Posterior vena cava (tissue), 2 donors: Measurements from ENCODE around the gene METTL15. TPM values are rescaled to one million over a fixed set of nuclear protein-coding genes. Genes with fewer than 3 reads are reported as not detected.
"Not testable (repeated sequence)": the region's sequence is repeated elsewhere in the genome, so short reads cannot be mapped to it uniquely, and the experiment has no call there.

Experiments used
- DNase-seq: peaks from one replicate; pipeline ENCODE4 v3.0.0-alpha.2; 2020; ENCODE audit warnings: low spot score
- intact Hi-C, 2 donors: fragments of 100-400 bp; cut with DNase I; formaldehyde crosslinking; loops; one replicate each; pipeline versions ENCODE4 v1.14.1 to v1.14.2; 2022 to 2023
- long read RNA-seq, 2 donors: library from polyadenylated mRNA; unstranded; transcript quantifications; one replicate each; pipeline ENCODE4 v2.0.0, GENCODE V29; 2020 to 2021
- total RNA-seq, 2 donors: library from RNA; stranded (reverse); fragmentation: NEBNext Ultra II Directional; extraction: Animal tissue kit (Norgen Biotek cat#: 25700); gene quantifications; one replicate each; pipeline ENCODE4 v1.2.1, GENCODE V29; 2021
- donor health status: DM: yes; HTN: yes; CAD: no.
- donor health status: DM: yes; HTN: yes; CAD: no.

The METTL15 gene
- 10 to 100 TPM; 17.1 to 17.6 TPM for total RNA-seq
- long read RNA-seq, donor 1, full-length matches to known transcripts, result 2 of 4 reads
- long read RNA-seq, donor 1, partial matches to known transcripts, result 1 of 4 reads
- long read RNA-seq, donor 1, other reads (novel, unspliced or antisense), result 1 of 4 reads
- long read RNA-seq, donor 2, partial matches to known transcripts, result 1 of 4 reads
- long read RNA-seq, donor 2, other reads (novel, unspliced or antisense), result 3 of 4 reads

- DNase-seq, result peak; percentile 100
- intact Hi-C loops, result loop anchor here (1.0 to 10.0 kb wide), 2 partner anchors 8 to 403 kb away; partner anchors contain the start of gene BDNF (in 1 of the 2)
These were observed at the start of gene METTL15, which contains the start of gene KIF18A for GRCh38 chr11:28107750-28108618. Gene METTL15 (plus strand): TSS chr11:28108388. CDS start chr11:28113335, 4,947 bp downstream. Gene KIF18A (minus strand): TSS chr11:28108156. CDS start chr11:28097947, 10,209 bp downstream.

GRCh38 chr11:28071305-28071704 is 36.9 kb upstream of the METTL15 start:
- DNase-seq, result no peak
- intact Hi-C loops, result no loop called here

GRCh38 chr11:28072321-28072720 is 35.9 kb upstream of the METTL15 start:
- intact Hi-C loops, result no loop called here
- no peak for DNase-seq

GRCh38 chr11:28077521-28077920 is 30.7 kb upstream of the METTL15 start:
- DNase-seq, result no peak
- intact Hi-C loops, result no loop called here

GRCh38 chr11:28083118-28083517 is 25.1 kb upstream of the METTL15 start:
- DNase-seq, result no peak
- intact Hi-C loops, result no loop called here

- DNase-seq, result no peak
- intact Hi-C loops, result no loop called here
These were observed 21.6 kb upstream of the METTL15 start for GRCh38 chr11:28086569-28086968.

- intact Hi-C loops, DNase-seq: not testable (repeated sequence)
These were observed 21.0 kb upstream of the METTL15 start for GRCh38 chr11:28087192-28087591.

GRCh38 chr11:28087693-28088092 is 20.5 kb upstream of the METTL15 start:
- DNase-seq, intact Hi-C loops: not testable (repeated sequence)

GRCh38 chr11:28089378-28089777 is 18.8 kb upstream of the METTL15 start:
- intact Hi-C loops, result no loop called here
- no peak for DNase-seq

- DNase-seq, result no peak
These were observed 18.0 kb upstream of the METTL15 start for GRCh38 chr11:28090052-28090749.

GRCh38 chr11:28092786-28093185 is 15.4 kb upstream of the METTL15 start:
- no peak for DNase-seq
- intact Hi-C loops, result no loop called here

More at GRCh38 chr11:28090052-28090749, 18.0 kb upstream of the METTL15 start:
- intact Hi-C loops, result no loop called here

GRCh38 chr11:28098257-28098656 is 9.9 kb upstream of the METTL15 start:
- intact Hi-C loops, result no loop called here
- no peak for DNase-seq

GRCh38 chr11:28099715-28100114 is 8.5 kb upstream of the METTL15 start:
- intact Hi-C loops, result loop anchor here in 1 of 2 donors (10.0 kb wide), 1 partner anchor 395 kb away; the partner anchor contains the start of gene BDNF
- no peak for DNase-seq

GRCh38 chr11:28100665-28101064 is 7.5 kb upstream of the METTL15 start:
- intact Hi-C loops, result loop anchor here in 1 of 2 donors (10.0 kb wide), 1 partner anchor 396 kb away; the partner anchor contains the start of gene BDNF
- DNase-seq, result no peak

- intact Hi-C loops, result loop anchor here in 1 of 2 donors (10.0 kb wide), 1 partner anchor 397 kb away; the partner anchor contains the start of gene BDNF
These were observed 5.9 kb upstream of the METTL15 start for GRCh38 chr11:28102300-28102699.

GRCh38 chr11:28104425-28104824 is 3.8 kb upstream of the METTL15 start:
- DNase-seq, result no peak
- intact Hi-C loops, result loop anchor here in 1 of 2 donors (10.0 kb wide), 1 partner anchor 400 kb away; the partner anchor contains the start of gene BDNF

More at GRCh38 chr11:28102300-28102699, 5.9 kb upstream of the METTL15 start:
- not testable (repeated sequence) for DNase-seq

- no peak for DNase-seq
- intact Hi-C loops, result loop anchor here in 1 of 2 donors (10.0 kb wide), 1 partner anchor 400 kb away; the partner anchor contains the start of gene BDNF
These were observed 3.2 kb upstream of the METTL15 start for GRCh38 chr11:28104984-28105383.

- DNase-seq, result no peak
- intact Hi-C loops, result loop anchor here in 1 of 2 donors (10.0 kb wide), 1 partner anchor 401 kb away; the partner anchor contains the start of gene BDNF
These were observed 2.3 kb upstream of the METTL15 start for GRCh38 chr11:28105869-28106268.
